ENCODE results near the gene SYNPR.

- TF ChIP-seq, protein P1, sequence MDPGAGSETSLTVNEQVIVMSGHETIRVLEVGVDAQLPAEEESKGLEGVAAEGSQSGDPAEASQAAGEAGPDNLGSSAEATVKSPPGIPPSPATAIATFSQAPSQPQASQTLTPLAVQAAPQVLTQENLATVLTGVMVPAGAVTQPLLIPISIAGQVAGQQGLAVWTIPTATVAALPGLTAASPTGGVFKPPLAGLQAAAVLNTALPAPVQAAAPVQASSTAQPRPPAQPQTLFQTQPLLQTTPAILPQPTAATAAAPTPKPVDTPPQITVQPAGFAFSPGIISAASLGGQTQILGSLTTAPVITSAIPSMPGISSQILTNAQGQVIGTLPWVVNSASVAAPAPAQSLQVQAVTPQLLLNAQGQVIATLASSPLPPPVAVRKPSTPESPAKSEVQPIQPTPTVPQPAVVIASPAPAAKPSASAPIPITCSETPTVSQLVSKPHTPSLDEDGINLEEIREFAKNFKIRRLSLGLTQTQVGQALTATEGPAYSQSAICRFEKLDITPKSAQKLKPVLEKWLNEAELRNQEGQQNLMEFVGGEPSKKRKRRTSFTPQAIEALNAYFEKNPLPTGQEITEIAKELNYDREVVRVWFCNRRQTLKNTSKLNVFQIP (CRISPR knock-in tag; IDR thresholded peaks at IDR 0.05; ENCODE audit: borderline replicate concordance, low read depth): no peak
- TF ChIP-seq ESRRG (CRISPR knock-in tag; IDR thresholded peaks at IDR 0.05) (no peak), OSR1 (CRISPR knock-in tag; IDR thresholded peaks at IDR 0.05) (no peak), TCF4 (CRISPR knock-in tag; IDR thresholded peaks at IDR 0.05; ENCODE audit: borderline replicate concordance) (no peak)
- TF ChIP-seq, protein P2, sequence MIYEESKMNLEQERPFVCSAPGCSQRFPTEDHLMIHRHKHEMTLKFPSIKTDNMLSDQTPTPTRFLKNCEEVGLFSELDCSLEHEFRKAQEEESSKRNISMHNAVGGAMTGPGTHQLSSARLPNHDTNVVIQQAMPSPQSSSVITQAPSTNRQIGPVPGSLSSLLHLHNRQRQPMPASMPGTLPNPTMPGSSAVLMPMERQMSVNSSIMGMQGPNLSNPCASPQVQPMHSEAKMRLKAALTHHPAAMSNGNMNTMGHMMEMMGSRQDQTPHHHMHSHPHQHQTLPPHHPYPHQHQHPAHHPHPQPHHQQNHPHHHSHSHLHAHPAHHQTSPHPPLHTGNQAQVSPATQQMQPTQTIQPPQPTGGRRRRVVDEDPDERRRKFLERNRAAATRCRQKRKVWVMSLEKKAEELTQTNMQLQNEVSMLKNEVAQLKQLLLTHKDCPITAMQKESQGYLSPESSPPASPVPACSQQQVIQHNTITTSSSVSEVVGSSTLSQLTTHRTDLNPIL (CRISPR knock-in tag; IDR thresholded peaks at IDR 0.05; ENCODE audit: low read depth): no peak
These were observed 184.6 kb downstream of the SYNPR start for GRCh38 chr3:63462732-63463131.

All from SK-N-SH treated with all-trans-retinoic acid at 6 μM for 48 hours (cell line).